MM.1S (cell line): ENCODE data around the gene PRKAR1B.

ENCODE experiments used
- DNase-seq: peaks from one replicate; pipeline ENCODE4 v3.0.0-alpha.2; 2015
- H2AFZ ChIP-seq: fragments of 300-600 bp; sonication (generic); 2 replicates; pipeline ENCODE4 v1.6.0; 2016; ENCODE audit warnings: antibody characterized with exemption, low read length
- H3F3A ChIP-seq: fragments of 300-600 bp; sonication (generic); 2 replicates; pipeline ENCODE4 v1.6.1; 2016; ENCODE audit warnings: mild to moderate bottlenecking, antibody characterized with exemption, low read length, moderate library complexity, mixed read lengths; ENCODE audit not compliant: insufficient read depth
- H3K27ac ChIP-seq: fragments of 300-600 bp; sonication (generic); 2 replicates; pipeline ENCODE4 v1.5.1; 2016; ENCODE audit warnings: mild to moderate bottlenecking, low read length
- H3K27me3 ChIP-seq: fragments of 300-600 bp; sonication (generic); replicated peaks from 2 replicates; pipeline ENCODE4 v1.6.0; 2016; ENCODE audit warnings: low read length; ENCODE audit not compliant: insufficient read depth
- H3K36me3 ChIP-seq: fragments of 300-600 bp; sonication (generic); replicated peaks from 2 replicates; pipeline ENCODE4 v1.6.1; 2016; ENCODE audit warnings: mild to moderate bottlenecking, low read length, mixed read lengths; ENCODE audit not compliant: insufficient read depth
- H3K4me1 ChIP-seq: fragments of 300-600 bp; sonication (generic); 2 replicates; pipeline ENCODE4 v1.6.1; 2016; ENCODE audit warnings: low read length, mixed read lengths
- H3K4me2 ChIP-seq: fragments of 300-600 bp; sonication (generic); 2 replicates; pipeline ENCODE4 v1.6.0; 2016; ENCODE audit warnings: low read depth, low read length
- H3K4me3 ChIP-seq: fragments of 300-600 bp; sonication (generic); 2 replicates; pipeline ENCODE4 v1.5.1; 2016; ENCODE audit warnings: low read length, mixed read lengths
- H3K79me2 ChIP-seq: fragments of 300-600 bp; sonication (generic); 2 replicates; pipeline ENCODE4 v1.6.1; 2016; ENCODE audit warnings: mixed run types, low read length, mixed read lengths
- H3K9ac ChIP-seq: fragments of 300-600 bp; sonication (generic); 2 replicates; pipeline ENCODE4 v1.6.1; 2016; ENCODE audit warnings: low read length, mixed read lengths
- H3K9me2 ChIP-seq: fragments of 300-600 bp; sonication (generic); replicated peaks from 2 replicates; pipeline ENCODE4 v1.6.1; 2016; ENCODE audit warnings: mild to moderate bottlenecking, low read length, mixed read lengths; ENCODE audit not compliant: insufficient read depth
- H3K9me3 ChIP-seq: fragments of 300-600 bp; sonication (generic); replicated peaks from 2 replicates; pipeline ENCODE4 v1.6.1; 2016; ENCODE audit warnings: mild to moderate bottlenecking, low read length, mixed read lengths; ENCODE audit not compliant: insufficient read depth
- H4K20me1 ChIP-seq: fragments of 300-600 bp; sonication (generic); 2 replicates; pipeline ENCODE4 v1.6.1; 2016; ENCODE audit warnings: mild to moderate bottlenecking, low read length, moderate library complexity, mixed read lengths; ENCODE audit not compliant: insufficient read depth
- EZH2 ChIP-seq: fragments of 300-600 bp; sonication (generic); optimal IDR thresholded peaks from 2 replicates; pipeline ENCODE3; 2017; ENCODE audit warnings: low read depth, mild to moderate bottlenecking, antibody characterized with exemption, low read length, mixed read lengths
- EZH2phosphoT487 ChIP-seq: fragments of 300-600 bp; sonication (generic); IDR thresholded peaks from 2 replicates; pipeline ENCODE4 v1.6.1; 2018; ENCODE audit warnings: antibody characterized with exemption, low read length
- TF ChIP-seq, protein P1 (sequence below): fragments of 300-600 bp; sonication (generic); IDR thresholded peaks from 2 replicates; pipeline ENCODE4 v1.5.1; 2016; ENCODE audit warnings: antibody characterized with exemption, low read length, mixed read lengths

PRKAR1B gene

GRCh38 chr7:556291-556826, 170.7 kb downstream of the PRKAR1B start:
- Histone ChIP-seq H3K27ac (no peak overlapping the region), H3K9ac (no peak overlapping the region), H3K79me2 (no peaks in the 10 kb centered on the region), H3K9me3 (no peaks in the 10 kb centered on the region), H4K20me1 (no peaks in the 10 kb centered on the region), H3K4me2 (no peak overlapping the region), H3K9me2 (no peaks in the 10 kb centered on the region), H3F3A (no peaks in the 10 kb centered on the region), H3K36me3 (no peaks in the 10 kb centered on the region), H3K4me3 (no peak overlapping the region), H2AFZ (no peak overlapping the region), H3K4me1 (no peaks in the 10 kb centered on the region), H3K27me3 (no peaks in the 10 kb centered on the region)
- no peak for DNase-seq
- no peak for TF ChIP-seq EZH2
- TF ChIP-seq, protein P1, sequence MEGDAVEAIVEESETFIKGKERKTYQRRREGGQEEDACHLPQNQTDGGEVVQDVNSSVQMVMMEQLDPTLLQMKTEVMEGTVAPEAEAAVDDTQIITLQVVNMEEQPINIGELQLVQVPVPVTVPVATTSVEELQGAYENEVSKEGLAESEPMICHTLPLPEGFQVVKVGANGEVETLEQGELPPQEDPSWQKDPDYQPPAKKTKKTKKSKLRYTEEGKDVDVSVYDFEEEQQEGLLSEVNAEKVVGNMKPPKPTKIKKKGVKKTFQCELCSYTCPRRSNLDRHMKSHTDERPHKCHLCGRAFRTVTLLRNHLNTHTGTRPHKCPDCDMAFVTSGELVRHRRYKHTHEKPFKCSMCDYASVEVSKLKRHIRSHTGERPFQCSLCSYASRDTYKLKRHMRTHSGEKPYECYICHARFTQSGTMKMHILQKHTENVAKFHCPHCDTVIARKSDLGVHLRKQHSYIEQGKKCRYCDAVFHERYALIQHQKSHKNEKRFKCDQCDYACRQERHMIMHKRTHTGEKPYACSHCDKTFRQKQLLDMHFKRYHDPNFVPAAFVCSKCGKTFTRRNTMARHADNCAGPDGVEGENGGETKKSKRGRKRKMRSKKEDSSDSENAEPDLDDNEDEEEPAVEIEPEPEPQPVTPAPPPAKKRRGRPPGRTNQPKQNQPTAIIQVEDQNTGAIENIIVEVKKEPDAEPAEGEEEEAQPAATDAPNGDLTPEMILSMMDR = no peak

DNA sequence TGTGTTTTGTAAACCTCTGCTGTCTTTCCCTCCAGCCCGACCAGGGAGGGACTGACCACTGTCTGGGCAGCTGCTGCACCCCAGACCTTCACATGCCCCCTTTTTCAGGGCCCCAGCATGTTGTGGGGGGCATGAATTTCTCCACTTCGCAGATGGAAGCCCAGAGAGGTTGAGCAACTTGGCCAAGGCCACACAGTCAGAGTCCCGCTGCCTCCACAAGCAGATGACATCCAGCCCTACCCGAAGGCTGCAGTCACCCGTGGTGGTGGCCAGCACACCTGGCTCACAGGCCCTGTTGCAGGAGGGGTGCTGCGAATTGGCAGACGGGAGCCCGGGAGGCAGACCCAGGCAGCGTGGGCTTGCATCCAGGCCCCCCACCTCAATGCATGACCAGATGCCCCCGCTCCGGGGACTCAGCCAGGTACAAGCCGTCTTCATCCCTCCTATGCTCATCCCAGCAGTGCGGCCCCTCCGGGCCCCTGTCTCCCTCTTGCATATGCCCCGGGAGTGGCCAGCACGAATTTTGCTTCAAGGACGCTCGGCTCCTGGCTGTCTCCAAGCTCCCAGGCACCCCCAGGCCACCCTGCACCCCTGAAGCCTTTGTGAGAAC, 171.4 kb downstream of the PRKAR1B start:
- no peaks in the 10 kb centered on the region for H3K9me3 ChIP-seq
- H3K27ac ChIP-seq = no peak overlapping the region
- H3K4me3 ChIP-seq = no peak overlapping the region
- H3K27me3 ChIP-seq = no peaks in the 10 kb centered on the region
- H3K79me2 ChIP-seq = no peaks in the 10 kb centered on the region
- H3K4me1 ChIP-seq = no peaks in the 10 kb centered on the region
- no peaks in the 10 kb centered on the region for H3F3A ChIP-seq
- no peak for DNase-seq
- no peak overlapping the region for H2AFZ ChIP-seq
- H3K4me2 ChIP-seq = no peak overlapping the region
- H3K36me3 ChIP-seq = no peaks in the 10 kb centered on the region
- no peaks in the 10 kb centered on the region for H3K9me2 ChIP-seq
- no peak overlapping the region for H3K9ac ChIP-seq
- no peaks in the 10 kb centered on the region for H4K20me1 ChIP-seq
- TF ChIP-seq EZH2 (no peak), EZH2phosphoT487 (no peak)
- TF ChIP-seq, protein P1 = no peak

DNA sequence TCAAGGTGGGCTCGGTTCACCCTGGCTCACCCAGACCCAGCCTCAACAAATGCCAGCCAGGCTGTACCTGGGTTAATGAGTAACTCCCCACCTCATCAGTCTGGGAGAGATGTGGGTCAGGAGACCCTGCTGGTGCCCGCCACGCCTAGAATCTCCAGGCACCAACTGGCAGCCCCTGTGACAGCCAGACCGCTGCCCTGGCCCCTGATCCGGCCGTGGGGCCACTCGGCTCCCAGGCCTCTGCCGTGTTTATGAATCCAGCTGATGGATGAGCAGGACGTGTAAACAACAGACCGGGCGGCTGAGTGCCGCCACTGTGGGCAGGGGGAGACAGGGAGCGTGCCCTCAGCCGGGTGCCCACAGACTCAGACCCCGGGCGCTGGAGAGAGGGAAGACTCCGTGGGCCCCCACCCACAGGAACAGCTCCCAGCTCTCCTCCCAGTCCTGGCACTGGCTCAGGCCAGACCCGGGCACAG, 173.4 kb downstream of the PRKAR1B start:
- Histone ChIP-seq H3F3A (no peaks in the 10 kb centered on the region), H3K36me3 (no peaks in the 10 kb centered on the region), H3K27me3 (no peaks in the 10 kb centered on the region), H3K9ac (no peak overlapping the region), H3K4me3 (no peak overlapping the region), H3K27ac (no peak overlapping the region), H3K9me3 (no peaks in the 10 kb centered on the region), H3K9me2 (no peaks in the 10 kb centered on the region), H3K4me1 (no peaks in the 10 kb centered on the region), H4K20me1 (no peaks in the 10 kb centered on the region), H3K79me2 (no peaks in the 10 kb centered on the region), H2AFZ (no peak overlapping the region), H3K4me2 (no peak overlapping the region)
- TF ChIP-seq EZH2phosphoT487 = no peak
- TF ChIP-seq, protein P1 = no peak
- no peak for DNase-seq
